KOPT-K1 (cell line): ENCODE results near the gene GAL.

ENCODE experiments used
- H3K27ac ChIP-seq: fragments of 200-600 bp; sonication (generic); 2 replicates; pipeline ENCODE4 v1.5.1; 2016; ENCODE audit warnings: antibody characterized with exemption, mild to moderate bottlenecking, low read depth, low read length; ENCODE audit not compliant: poor library complexity, severe bottlenecking
- H3K36me3 ChIP-seq: fragments of 200-600 bp; sonication (generic); 2 replicates; pipeline ENCODE4 v1.5.1; 2017; ENCODE audit warnings: antibody characterized with exemption, mild to moderate bottlenecking, low read length, moderate library complexity; ENCODE audit not compliant: insufficient read depth
- H3K9me3 ChIP-seq: fragments of 200-600 bp; sonication (generic); 2 replicates; pipeline ENCODE4 v1.5.1; 2017; ENCODE audit warnings: antibody characterized with exemption, low read length, mild to moderate bottlenecking; ENCODE audit not compliant: insufficient read depth, poor library complexity, severe bottlenecking

GAL gene

GRCh38 chr11:68683536-68684384 is 584 bp upstream of the GAL start:
- H3K27ac ChIP-seq = no peak overlapping the region
- no peaks in the 10 kb centered on the region for H3K36me3 ChIP-seq
- H3K9me3 ChIP-seq = no peaks in the 10 kb centered on the region

GRCh38 chr11:68685656-68686380 is 1.5 kb downstream of the GAL start:
- Histone ChIP-seq H3K9me3 (no peaks in the 10 kb centered on the region), H3K27ac (no peak overlapping the region), H3K36me3 (no peaks in the 10 kb centered on the region)

- Histone ChIP-seq H3K9me3 (no peaks in the 10 kb centered on the region), H3K36me3 (no peaks in the 10 kb centered on the region), H3K27ac (no peak overlapping the region)
These were observed 2.1 kb downstream of the GAL start for GRCh38 chr11:68686486-68686885.

GRCh38 chr11:68687311-68687710 is 3.0 kb downstream of the GAL start:
- Histone ChIP-seq H3K27ac (no peak overlapping the region), H3K36me3 (no peaks in the 10 kb centered on the region), H3K9me3 (no peaks in the 10 kb centered on the region)

GRCh38 chr11:68687986-68688385 is 3.6 kb downstream of the GAL start:
- Histone ChIP-seq H3K27ac (no peak overlapping the region), H3K36me3 (no peaks in the 10 kb centered on the region), H3K9me3 (no peaks in the 10 kb centered on the region)

- Histone ChIP-seq H3K9me3 (no peaks in the 10 kb centered on the region), H3K27ac (no peak overlapping the region), H3K36me3 (no peaks in the 10 kb centered on the region)
These were observed 4.5 kb downstream of the GAL start for GRCh38 chr11:68688881-68689280.

GRCh38 chr11:68689737-68690625 is 5.6 kb downstream of the GAL start:
- Histone ChIP-seq H3K36me3 (no peaks in the 10 kb centered on the region), H3K27ac (no peak overlapping the region), H3K9me3 (no peaks in the 10 kb centered on the region)

- Histone ChIP-seq H3K36me3 (no peaks in the 10 kb centered on the region), H3K27ac (no peak overlapping the region), H3K9me3 (peaks cover 3% of the 10 kb centered on the region)
These were observed 6.5 kb downstream of the GAL start for GRCh38 chr11:68690671-68691401.

GRCh38 chr11:68691402-68691784 is 7.0 kb downstream of the GAL start:
- Histone ChIP-seq H3K9me3 (peaks cover 8% of the 10 kb centered on the region), H3K36me3 (no peaks in the 10 kb centered on the region), H3K27ac (no peak overlapping the region)

GRCh38 chr11:68692115-68692514 is 7.8 kb downstream of the GAL start:
- H3K36me3 ChIP-seq = no peaks in the 10 kb centered on the region
- no peak overlapping the region for H3K27ac ChIP-seq
- peaks cover 14% of the 10 kb centered on the region for H3K9me3 ChIP-seq

- Histone ChIP-seq H3K27ac (no peak overlapping the region), H3K36me3 (no peaks in the 10 kb centered on the region), H3K9me3 (peaks cover 14% of the 10 kb centered on the region)
These were observed 8.6 kb downstream of the GAL start for GRCh38 chr11:68692871-68693483.

- Histone ChIP-seq H3K9me3 (peaks cover 14% of the 10 kb centered on the region), H3K27ac (no peak overlapping the region), H3K36me3 (no peaks in the 10 kb centered on the region)
These were observed 9.1 kb downstream of the GAL start for GRCh38 chr11:68693484-68693882.

GRCh38 chr11:68694431-68695297 is 10.3 kb downstream of the GAL start:
- Histone ChIP-seq H3K27ac (no peak overlapping the region), H3K9me3 (peaks cover 21% of the 10 kb centered on the region), H3K36me3 (no peaks in the 10 kb centered on the region)
